ENCODE data around the gene ZNF611.
A peak's percentile ranks its signal among the peaks of the same experiment; 100 is the strongest.
"Not testable (repeated sequence)": the region's sequence is repeated elsewhere in the genome, so short reads cannot be mapped to it uniquely, and the experiment has no call there.

Gene ZNF611

GRCh38 chr19:52734893-52735661 lies at the start of gene ZNF611:
Gene ZNF611 (minus strand): TSS chr19:52735044. CDS start chr19:52715894, 19,150 bp downstream.
- peak; percentile 99 for DNase-seq

- DNase-seq = not testable (repeated sequence)
Measured at GRCh38 chr19:52782864-52783263, 48.0 kb upstream of the ZNF611 start.

DNA sequence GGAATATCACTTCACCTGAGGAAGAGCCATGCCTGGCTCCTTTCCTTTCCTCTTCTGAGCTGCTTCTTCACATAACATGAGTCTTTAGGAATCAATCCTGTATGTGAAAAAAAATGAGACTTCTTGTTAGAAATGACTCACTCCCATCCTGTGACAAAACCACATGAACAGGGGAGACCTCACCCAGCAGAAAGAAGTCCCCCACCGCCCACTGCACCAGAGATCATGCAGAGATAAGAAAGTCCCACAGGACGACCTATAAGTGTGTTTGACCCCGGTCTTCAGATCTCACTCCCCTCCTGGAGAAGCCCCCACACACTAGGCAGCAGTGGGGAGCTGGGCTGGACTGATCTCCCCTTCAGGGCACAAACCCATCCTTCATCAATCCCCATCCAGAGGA lies 44.0 kb upstream of the ZNF611 start:
- peak; percentile 3 for DNase-seq

- not testable (repeated sequence) for DNase-seq
Measured at GRCh38 chr19:52756447-52756846, 21.6 kb upstream of the ZNF611 start.

- DNase-seq = no peak
Measured at GRCh38 chr19:52749780-52750179, 14.9 kb upstream of the ZNF611 start.

DNA sequence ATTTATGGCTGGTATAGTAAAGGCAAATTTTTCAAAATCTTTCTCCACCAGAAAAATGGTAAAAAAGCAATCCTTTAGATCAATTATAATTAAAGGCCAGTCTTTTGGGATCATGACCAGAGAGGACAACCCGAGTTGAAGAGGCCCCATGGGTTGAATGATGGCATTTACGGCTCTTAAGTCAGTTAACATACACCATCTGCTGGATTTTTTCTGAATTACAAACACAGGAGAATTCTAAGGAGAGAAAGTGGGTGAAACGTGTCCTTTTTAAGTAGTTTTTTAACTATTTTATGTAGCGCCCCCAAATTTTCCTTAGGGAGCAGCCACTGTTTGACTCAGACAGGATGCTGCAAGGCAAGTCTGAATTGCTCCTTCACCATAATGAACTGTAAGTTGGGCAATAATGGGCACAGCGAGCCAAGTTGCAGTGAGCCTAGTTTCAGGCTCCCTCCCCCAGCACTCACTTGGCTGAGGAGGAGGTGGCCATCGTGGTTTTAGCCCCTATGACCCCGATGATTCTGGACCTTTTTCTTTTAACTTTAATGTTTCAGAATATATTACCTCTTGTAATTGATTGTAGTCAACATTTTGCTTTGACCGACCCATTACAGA lies 13.6 kb upstream of the ZNF611 start:
- no peak for DNase-seq

DNA sequence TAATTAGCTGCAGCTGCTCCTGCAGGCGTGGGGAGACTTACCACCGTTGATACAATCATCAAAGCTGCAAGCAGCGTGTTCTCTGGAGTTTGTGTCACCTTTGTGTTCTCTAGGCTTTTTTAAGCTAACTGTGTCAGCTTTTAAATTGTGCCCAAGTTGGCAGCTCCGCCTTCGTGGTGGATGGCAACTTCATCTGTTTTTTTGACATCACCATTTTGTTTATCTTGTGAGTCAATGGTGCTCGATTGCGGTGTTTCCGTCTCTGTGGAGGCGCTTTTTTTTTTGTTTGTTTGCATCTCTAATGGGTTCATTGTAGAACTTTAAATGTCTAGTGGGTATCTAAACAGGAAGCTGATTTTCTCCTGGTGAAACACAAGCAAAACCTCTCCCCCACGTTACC lies 11.1 kb upstream of the ZNF611 start:
- DNase-seq = not testable (repeated sequence)

DNA sequence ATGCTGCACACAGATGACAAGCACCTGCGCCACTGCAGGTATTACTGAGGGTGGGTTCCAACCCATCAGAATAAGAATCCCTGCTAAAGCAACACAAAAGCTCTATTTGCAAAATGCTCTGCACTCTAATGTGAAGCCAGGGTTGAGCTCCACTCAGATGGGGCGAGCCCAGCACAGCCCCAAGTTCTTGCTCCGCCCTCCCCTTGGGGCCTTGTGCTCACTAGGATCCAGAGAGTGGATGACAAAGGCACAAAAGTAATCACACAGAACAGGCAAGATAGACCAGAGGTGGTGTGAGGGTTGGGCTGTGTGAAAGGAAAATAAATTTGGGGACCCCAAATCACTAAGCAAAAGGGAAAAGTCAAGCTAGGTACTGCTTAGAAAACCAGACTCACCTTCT lies 8.2 kb upstream of the ZNF611 start:
- DNase-seq = no peak

DNA sequence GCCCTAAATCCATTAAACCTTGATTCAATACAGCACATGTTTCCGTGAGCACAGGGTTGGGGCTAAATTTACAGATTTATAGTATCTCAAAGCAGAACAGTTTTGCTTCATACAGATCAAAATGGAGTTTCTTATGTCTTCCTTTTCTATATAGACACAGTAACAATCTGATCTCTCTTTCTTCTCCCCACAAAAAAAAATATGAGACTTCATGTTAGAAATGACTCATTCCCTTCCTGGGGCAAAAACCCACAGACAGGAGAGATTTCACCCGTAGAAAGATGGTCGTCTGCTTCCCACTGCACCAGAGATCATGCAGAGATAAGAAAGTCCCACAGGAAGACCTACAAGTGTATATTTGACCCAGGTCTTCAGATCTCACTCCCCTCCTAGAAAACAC lies 7.7 kb upstream of the ZNF611 start:
- no peak for DNase-seq

DNA sequence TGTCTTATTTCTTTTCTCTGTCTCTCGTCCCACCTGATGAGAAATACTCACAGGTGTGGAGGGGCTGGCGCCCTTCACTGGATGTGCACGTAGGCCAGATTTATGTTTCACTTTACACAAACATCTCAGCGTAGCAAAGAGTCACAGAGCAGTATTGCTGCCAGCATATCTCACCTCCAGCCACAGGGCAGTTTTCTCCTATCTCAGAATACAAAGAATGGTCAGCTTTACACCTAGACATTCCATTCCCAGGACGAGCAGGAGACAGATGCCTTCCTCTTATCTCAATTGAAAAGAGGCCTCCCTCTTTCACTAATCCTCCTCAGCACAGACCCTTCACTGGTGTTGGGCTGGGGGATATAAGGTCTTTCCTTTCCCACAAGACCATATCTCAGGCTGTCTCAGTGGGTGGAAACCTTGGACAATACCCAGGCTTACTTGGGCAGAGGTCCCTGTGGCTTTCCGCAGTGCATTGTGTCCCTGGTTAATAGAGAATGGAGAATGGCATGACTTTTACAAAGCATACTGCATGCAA lies 7.2 kb upstream of the ZNF611 start:
- DNase-seq = no peak

DNA sequence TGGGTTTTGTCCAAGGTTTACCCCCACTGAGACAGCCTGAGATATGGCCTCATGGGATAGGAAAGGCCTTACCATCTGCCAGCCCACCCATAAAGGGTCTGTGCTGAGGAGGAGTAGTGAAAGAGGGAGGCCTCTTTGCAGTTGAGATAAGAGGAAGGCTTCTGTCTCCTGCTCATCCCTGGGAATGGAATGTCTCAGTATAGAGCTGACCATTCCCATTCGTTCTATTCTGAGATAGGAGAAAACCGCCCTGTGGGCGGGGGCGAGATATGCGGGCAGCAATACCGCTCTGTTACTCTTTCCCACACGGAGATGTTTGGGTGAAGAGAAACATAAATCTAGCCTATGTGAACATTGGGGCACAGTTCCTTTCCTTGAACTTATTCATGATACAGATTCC lies 6.5 kb upstream of the ZNF611 start:
- DNase-seq = not testable (repeated sequence)

DNA sequence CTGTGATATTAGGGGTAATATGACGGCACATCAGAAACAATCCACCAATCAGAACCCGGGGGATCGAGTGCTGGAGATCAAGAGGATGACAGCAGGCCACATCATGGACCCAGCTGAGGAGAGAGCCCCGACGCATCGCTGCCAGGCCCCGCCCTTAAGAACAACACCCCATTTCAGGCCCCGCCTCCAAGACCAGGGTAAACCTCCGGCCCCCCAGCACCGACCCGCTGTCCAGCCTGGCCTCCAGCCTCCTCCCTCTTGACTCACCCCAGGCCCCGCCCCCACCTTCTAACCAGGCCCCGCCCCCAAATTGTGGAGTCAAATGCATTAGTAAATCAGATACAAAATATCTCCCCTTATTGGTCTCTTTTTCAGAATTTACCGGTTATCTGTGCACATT lies 4.7 kb upstream of the ZNF611 start:
- no peak for DNase-seq

DNA sequence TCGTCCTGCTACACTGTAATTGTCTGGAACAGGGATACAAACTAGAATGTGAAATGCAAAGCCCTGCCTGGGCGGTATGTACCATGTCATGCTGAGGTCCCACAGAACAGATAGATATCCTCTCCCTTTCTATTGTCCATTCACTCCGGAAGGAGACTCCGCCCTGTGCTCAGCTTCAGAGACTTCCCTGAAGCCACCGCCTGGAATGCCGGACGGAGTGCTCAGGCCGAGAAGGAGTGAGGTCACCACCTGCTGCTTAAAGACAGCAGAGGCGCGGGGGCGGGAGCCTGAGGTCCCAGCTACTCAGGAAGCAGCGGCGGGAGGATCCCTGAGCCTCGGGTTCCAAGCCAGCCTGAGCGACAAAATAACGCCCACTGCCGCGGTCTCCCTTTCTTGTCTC lies 890 bp upstream of the ZNF611 start:
- DNase-seq = no peak

GRCh38 chr19:52734331-52734892 lies 432 bp downstream of the ZNF611 start:
- peak; percentile 4 for DNase-seq

DNA sequence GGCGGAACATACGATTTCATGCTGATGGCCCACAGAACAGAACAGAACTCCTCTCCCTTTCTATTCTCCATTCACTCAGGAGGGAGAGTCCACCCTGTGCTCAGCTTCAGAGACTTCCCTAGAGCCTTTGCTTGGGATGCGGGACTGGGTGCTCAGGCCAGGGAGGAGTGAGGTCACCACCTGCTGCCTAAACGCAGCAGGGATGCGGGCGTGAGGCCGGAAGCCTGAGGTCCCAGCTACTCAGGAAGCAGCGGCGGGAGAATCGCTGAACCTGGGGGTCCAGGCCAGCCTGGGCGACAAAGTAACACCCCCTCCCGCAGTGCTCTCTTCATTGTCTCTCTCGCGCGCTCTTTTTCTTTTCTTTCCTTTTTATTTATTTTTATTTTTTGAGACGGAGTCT lies 8.8 kb downstream of the ZNF611 start:
- not testable (repeated sequence) for DNase-seq

DNA sequence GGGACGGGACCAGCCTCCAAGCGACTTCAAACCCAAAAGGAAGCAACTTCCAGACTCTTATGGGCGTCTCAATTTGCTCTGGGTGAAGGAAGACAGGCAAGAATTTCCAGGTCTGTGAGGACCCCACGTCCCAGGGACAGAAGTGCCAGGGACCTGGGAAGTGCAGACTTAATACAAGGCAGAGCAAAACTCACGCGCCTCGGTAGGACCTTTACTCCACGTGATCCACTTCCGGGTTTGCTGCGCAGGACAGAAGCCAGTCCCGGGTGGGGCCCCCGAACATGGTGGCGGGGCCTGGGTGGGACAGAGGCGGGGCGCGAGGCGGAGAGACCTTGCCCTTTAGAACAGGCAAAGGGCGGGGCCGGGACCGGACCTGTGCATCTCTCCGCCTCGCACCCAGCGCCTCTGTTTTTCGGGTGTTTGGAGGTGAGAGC lies 9.3 kb downstream of the ZNF611 start:
- no peak for DNase-seq

GRCh38 chr19:52724701-52725514 lies 9.9 kb downstream of the ZNF611 start:
- no peak for DNase-seq

DNA sequence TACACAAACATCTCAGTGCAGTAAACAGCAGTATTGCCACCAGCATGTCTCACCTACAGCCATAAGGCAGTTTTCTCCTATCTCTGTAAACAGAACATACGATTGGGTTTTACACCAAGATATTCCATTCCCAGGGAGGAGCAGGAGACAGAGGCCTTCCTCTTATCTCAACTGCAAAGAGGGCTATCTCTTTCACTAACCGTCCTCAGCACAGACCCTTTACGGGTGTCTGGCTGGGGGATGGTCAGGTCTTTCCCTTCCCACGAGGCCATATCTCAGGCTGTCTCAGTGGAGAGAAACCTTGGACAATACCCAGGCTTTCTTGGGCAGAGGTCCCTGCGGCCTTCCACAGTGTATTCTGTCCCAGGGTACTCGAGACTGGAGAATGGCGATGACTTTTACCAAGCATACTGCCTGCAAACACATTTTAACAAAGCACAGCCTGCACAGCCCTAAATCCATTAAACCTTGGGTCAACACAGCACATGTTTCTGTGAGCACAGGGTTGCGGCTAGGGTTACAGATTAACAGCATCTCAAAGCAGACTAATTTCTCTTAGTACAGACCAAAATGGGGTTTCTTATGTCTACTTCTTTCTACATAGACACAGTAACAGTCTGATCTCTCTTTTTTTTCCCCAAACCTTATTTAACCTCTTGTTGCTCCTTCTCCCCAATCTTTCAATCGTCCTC lies 10.8 kb downstream of the ZNF611 start:
- not testable (repeated sequence) for DNase-seq

DNA sequence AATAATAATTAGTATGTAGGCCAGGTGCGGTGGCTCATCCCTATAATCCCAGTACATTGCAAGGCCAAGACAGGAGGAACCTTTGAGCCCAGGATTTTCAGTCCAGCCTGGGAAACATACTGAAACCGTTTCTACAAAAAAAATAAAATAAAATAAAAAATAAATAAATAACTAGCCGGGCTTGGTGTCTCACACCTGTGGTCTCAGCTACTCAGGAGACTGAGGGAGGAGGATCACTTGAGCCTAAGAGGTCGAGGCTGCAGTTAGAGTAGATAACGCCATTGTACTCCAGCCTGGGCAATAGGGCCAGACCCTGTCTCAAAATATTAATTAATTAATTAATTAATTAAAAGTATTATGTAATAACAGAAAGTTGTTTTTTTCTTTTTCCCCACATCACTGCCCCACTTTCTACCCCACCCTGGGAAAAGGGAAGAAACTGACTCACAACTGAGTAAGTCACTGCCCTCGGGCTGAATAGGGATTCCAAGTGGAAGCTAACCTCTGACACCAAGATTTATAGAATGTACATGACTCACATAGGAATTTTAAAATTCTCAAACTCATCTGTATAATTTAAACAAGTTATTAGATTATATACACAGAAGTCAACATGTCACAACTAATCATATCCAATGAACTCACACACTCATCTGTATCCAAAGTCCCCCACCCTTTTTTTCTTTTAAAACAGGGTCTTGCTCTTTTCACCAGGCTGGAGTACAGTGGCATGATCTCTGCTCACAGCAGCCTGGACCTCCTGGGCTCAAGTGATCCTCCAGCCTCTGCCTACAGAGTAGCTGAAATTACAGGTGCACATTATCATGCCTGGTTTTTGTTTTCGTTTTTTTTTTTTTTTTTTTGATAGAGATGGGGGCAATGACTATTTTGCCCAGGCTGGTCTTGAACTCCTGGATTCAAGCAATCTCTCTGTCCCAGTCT lies 12.5 kb downstream of the ZNF611 start:
- DNase-seq = no peak

DNA sequence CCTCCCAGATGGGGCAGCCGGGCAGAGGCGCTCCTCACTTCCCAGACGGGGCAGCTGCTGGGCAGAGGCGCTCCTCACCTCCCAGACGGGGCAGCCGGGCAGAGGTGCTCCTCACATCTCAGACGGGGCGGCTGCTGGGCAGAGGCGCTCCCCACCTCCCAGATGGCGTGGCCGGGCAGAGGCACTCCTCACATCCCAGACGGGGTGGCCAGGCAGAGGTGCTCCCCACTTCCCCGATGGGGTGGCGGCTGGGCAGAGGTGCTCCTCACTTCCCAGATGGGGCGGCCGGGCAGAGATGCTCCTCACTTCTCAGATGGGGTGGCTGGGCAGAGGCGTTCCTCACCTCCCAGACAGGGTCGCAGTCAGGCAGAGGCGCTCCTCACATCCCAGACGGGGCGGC lies 14.3 kb downstream of the ZNF611 start:
- DNase-seq = not testable (repeated sequence)

- no peak for DNase-seq
Measured at GRCh38 chr19:52716522-52716921, 18.3 kb downstream of the ZNF611 start.
